ENCODE data around the gene CYP4V2.

The CYP4V2 gene

GRCh38 chr4:186188107-186188506 lies 3.3 kb upstream of the CYP4V2 start:
- no peak for DNase-seq (ENCODE audit: low spot score)

GRCh38 chr4:186189656-186190055 lies 1.7 kb upstream of the CYP4V2 start:
- DNase-seq (ENCODE audit: low spot score) = no peak

- DNase-seq (ENCODE audit: low spot score) = peak; percentile 84
Measured at GRCh38 chr4:186190581-186191199, 677 bp upstream of the CYP4V2 start.

- DNase-seq (ENCODE audit: low spot score) = no peak
Measured at GRCh38 chr4:186192066-186192612, 772 bp downstream of the CYP4V2 start.

GRCh38 chr4:186193851-186194250 lies 2.5 kb downstream of the CYP4V2 start:
- DNase-seq (ENCODE audit: low spot score) = no peak

- DNase-seq (ENCODE audit: low spot score) = no peak
Measured at GRCh38 chr4:186196063-186196462, 4.7 kb downstream of the CYP4V2 start.

- peak; percentile 53 for DNase-seq (ENCODE audit: low spot score)
Measured at GRCh38 chr4:186200516-186200915, 9.1 kb downstream of the CYP4V2 start.

- no peak for DNase-seq (ENCODE audit: low spot score)
Measured at GRCh38 chr4:186201010-186201409, 9.6 kb downstream of the CYP4V2 start.

- DNase-seq (ENCODE audit: low spot score) = peak; percentile 62
Measured at GRCh38 chr4:186201535-186202230, 10.3 kb downstream of the CYP4V2 start.

GRCh38 chr4:186202490-186203140 lies 11.2 kb downstream of the CYP4V2 start:
- DNase-seq (ENCODE audit: low spot score) = no peak

- no peak for DNase-seq (ENCODE audit: low spot score)
Measured at GRCh38 chr4:186203406-186203805, 12.0 kb downstream of the CYP4V2 start.

GRCh38 chr4:186204103-186204559 lies 12.8 kb downstream of the CYP4V2 start:
- DNase-seq (ENCODE audit: low spot score) = no peak

GRCh38 chr4:186204686-186205085 lies 13.3 kb downstream of the CYP4V2 start:
- no peak for DNase-seq (ENCODE audit: low spot score)

GRCh38 chr4:186205156-186205555 lies 13.8 kb downstream of the CYP4V2 start:
- DNase-seq (ENCODE audit: low spot score) = no peak

GRCh38 chr4:186216465-186217024 lies 25.2 kb downstream of the CYP4V2 start:
- peak; percentile 31 for DNase-seq (ENCODE audit: low spot score)

- no peak for DNase-seq (ENCODE audit: low spot score)
Measured at GRCh38 chr4:186217733-186218293, 26.4 kb downstream of the CYP4V2 start.

GRCh38 chr4:186221624-186222023 lies 30.3 kb downstream of the CYP4V2 start:
- no peak for DNase-seq (ENCODE audit: low spot score)

- no peak for DNase-seq (ENCODE audit: low spot score)
Measured at GRCh38 chr4:186225848-186226247, 34.5 kb downstream of the CYP4V2 start.

GRCh38 chr4:186226521-186227189 lies 35.3 kb downstream of the CYP4V2 start:
- no peak for DNase-seq (ENCODE audit: low spot score)

GRCh38 chr4:186227221-186227620 lies 35.9 kb downstream of the CYP4V2 start, which contains the start of gene KLKB1:
TSS of gene KLKB1 (plus strand) at chr4:186227507. CDS start at chr4:186228196, 689 bp downstream.
- no peak for DNase-seq (ENCODE audit: low spot score)

- no peak for DNase-seq (ENCODE audit: low spot score)
Measured at GRCh38 chr4:186227744-186228513, 36.6 kb downstream of the CYP4V2 start.

Data from D341Med (cell line).